Right atrium auricular region (tissue), 2 donors: ENCODE results near the gene PLEKHA8. TPM values are rescaled to one million over a fixed set of nuclear protein-coding genes. Genes with fewer than 3 reads are reported as not detected.

Experiments used
- DNase-seq: peaks from one replicate; pipeline ENCODE4 v3.0.0-alpha.2; 2019; ENCODE audit warnings: low spot score
- H3K27ac ChIP-seq, 2 donors: fragments of 200-600 bp; sonication (generic); 1 replicate in 1 of 2; 2 replicates in 1 of 2; pipeline ENCODE4 v1.5.1; 2016 to 2019
- H3K27me3 ChIP-seq, 2 donors: fragments of 200-600 bp; sonication (generic); one replicate each; pipeline versions ENCODE4 v1.5.1 to v1.6.0; 2017 to 2019
- H3K36me3 ChIP-seq: fragments of 200-600 bp; sonication (generic); one replicate; pipeline ENCODE4 v1.5.1; 2016
- H3K4me1 ChIP-seq, 2 donors: fragments of 200-600 bp; sonication (generic); one replicate each; pipeline versions ENCODE4 v1.5.1 to v1.6.0; 2017 to 2019
- H3K4me3 ChIP-seq, 2 donors: fragments of 200-600 bp; sonication (generic); 1 replicate in 1 of 2; 2 replicates in 1 of 2; pipeline ENCODE4 v1.5.1; 2017 to 2019; ENCODE audit warnings: mild to moderate bottlenecking in 1 of 2, moderate library complexity in 1 of 2
- H3K9me3 ChIP-seq, 2 donors: fragments of 200-600 bp; sonication (generic); one replicate each; pipeline ENCODE4 v1.5.1; 2019
- total RNA-seq, 2 donors: library from RNA; depleted of rRNA; stranded (reverse); fragments of >200 nt; gene quantifications; one replicate each; pipeline ENCODE4 v1.1.0, GENCODE V29; 2016
- TF ChIP-seq, protein P1 (sequence below), 2 donors: fragments of 200-600 bp; sonication (generic); IDR thresholded peaks; one replicate each; pipeline ENCODE4 v1.5.1; 2019; ENCODE audit warnings: antibody characterized with exemption in 2 of 2

Gene PLEKHA8
- total RNA-seq, 2 donors from 2014 or later, result 2.0 to 3.3 TPM

DNA sequence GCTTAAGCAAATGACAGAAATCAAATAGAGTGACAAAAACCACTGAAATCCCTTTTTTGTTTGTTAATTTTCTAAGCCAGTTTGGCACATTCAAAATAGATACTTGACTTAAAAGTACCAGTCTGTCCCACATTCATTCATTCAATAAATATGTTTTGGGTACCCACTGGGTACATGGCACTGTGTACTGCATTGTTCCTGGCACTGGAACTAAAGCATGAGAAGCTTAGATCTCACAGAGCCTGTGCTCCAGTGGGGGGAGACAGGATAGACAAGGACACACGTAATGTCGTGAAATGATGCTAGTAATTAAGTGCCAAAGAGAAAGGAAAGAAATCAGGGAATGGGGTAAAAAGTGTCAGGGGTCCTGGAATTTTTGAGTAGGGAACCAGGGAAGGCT, 119.6 kb downstream of the PLEKHA8 start:
- H3K36me3 ChIP-seq, result peaks cover 7% of the 10 kb centered on the region
- peaks cover 0 to 30% of the 10 kb centered on the region in 2 donors for H3K4me1 ChIP-seq
- TF ChIP-seq, protein P1, sequence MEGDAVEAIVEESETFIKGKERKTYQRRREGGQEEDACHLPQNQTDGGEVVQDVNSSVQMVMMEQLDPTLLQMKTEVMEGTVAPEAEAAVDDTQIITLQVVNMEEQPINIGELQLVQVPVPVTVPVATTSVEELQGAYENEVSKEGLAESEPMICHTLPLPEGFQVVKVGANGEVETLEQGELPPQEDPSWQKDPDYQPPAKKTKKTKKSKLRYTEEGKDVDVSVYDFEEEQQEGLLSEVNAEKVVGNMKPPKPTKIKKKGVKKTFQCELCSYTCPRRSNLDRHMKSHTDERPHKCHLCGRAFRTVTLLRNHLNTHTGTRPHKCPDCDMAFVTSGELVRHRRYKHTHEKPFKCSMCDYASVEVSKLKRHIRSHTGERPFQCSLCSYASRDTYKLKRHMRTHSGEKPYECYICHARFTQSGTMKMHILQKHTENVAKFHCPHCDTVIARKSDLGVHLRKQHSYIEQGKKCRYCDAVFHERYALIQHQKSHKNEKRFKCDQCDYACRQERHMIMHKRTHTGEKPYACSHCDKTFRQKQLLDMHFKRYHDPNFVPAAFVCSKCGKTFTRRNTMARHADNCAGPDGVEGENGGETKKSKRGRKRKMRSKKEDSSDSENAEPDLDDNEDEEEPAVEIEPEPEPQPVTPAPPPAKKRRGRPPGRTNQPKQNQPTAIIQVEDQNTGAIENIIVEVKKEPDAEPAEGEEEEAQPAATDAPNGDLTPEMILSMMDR (IDR thresholded peaks at IDR 0.05), result no peak
- H3K27ac ChIP-seq, result peak overlapping the region in 1 of 2 donors; percentile 64
- H3K4me3 ChIP-seq, result no peak overlapping the region
- no peaks in the 10 kb centered on the region for H3K27me3 ChIP-seq
- H3K9me3 ChIP-seq, result no peaks in the 10 kb centered on the region
- no peak for DNase-seq

DNA sequence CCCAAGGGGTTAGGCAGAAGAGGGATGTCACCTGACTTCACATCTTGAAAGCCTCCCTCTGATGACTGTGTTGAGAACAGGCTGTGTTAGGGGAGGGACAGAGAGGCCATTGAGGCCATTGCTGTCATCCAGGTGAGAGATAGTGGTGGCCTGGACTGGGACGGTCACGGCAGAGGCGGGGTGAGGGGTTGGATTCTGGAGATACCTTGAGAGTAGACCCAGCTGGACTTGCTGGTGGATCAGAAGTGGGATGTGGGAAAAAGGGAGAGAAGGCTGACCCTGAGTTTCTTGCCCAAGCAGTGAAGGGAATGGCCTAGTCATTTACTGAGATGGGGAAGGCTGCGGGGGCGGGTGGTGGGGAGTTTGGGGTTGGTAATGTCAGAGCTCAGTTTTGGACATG, 120.2 kb downstream of the PLEKHA8 start:
- H3K9me3 ChIP-seq, result no peaks in the 10 kb centered on the region
- DNase-seq, result no peak
- no peaks in the 10 kb centered on the region for H3K27me3 ChIP-seq
- TF ChIP-seq, protein P1 (IDR thresholded peaks at IDR 0.05), result no peak
- no peak overlapping the region for H3K27ac ChIP-seq
- peaks cover 7% of the 10 kb centered on the region for H3K36me3 ChIP-seq
- peaks cover 0 to 28% of the 10 kb centered on the region in 2 donors for H3K4me1 ChIP-seq
- no peak overlapping the region for H3K4me3 ChIP-seq

DNA sequence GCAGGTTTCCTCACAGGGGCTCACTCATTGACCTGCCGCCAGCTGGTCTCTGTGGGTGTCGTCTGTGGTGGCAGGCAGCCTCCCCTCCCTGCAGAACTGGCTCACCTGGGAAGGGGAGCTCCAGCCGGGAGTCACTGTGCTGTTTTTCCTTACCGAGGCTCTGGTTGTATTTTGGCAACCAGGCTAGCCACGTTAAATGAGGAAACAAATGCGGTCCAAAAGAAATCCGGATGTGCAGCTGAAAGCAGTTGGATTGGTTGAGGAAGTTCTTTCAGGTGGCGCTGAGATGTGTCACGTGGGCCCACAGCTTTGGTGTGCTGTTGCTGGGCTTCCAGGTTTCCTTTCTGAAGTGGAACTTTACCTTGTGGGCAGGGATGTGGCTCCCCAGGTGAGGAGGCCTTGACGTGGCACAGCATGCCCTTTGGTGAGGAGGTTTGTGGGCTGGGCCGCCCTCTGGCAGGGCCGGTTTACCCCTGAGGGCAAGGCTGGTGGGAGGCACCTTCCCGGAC, 120.8 kb downstream of the PLEKHA8 start:
- H3K4me1 ChIP-seq, result peaks cover 0 to 22% of the 10 kb centered on the region in 2 donors
- peaks cover 7% of the 10 kb centered on the region for H3K36me3 ChIP-seq
- no peak overlapping the region for H3K4me3 ChIP-seq
- no peaks in the 10 kb centered on the region for H3K9me3 ChIP-seq
- H3K27ac ChIP-seq, result no peak overlapping the region
- TF ChIP-seq, protein P1 (IDR thresholded peaks at IDR 0.05), result no peak
- H3K27me3 ChIP-seq, result no peaks in the 10 kb centered on the region
- no peak for DNase-seq

DNA sequence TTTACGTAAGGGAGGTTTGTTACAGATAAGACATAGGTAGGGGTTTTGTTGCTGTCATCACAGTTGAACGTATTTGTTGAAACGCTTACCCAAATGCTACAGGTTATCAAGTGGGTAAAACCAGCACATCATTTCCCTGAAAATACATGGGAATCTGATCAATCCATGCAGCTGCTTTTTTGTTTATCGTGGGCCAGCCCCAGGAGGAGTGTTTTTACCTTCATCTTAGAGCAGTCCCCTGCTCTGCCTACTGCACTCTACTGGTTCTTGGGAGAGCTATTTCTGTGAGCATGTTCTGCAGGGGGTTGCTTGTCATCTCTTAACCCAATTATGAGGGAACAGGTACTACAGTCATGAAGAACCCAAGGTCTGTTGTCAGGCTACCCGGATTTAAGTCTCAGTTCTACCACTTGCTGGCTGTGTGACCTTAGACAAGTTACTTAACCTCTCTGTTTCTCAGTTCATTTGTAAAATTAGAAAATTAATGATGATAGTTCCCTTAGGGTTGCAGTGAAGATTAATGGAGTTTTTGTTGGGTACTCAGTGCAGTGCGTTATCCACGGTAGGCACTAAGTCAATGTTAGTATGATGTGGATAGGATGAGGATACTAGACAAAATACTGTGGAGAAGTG, 121.5 kb downstream of the PLEKHA8 start:
- Histone ChIP-seq H3K4me1 (peaks cover 0 to 18% of the 10 kb centered on the region in 2 donors), H3K9me3 (no peaks in the 10 kb centered on the region), H3K27ac (no peak overlapping the region), H3K27me3 (no peaks in the 10 kb centered on the region), H3K36me3 (peaks cover 7% of the 10 kb centered on the region), H3K4me3 (no peak overlapping the region)
- TF ChIP-seq, protein P1 (IDR thresholded peaks at IDR 0.05), result no peak
- no peak for DNase-seq

DNA sequence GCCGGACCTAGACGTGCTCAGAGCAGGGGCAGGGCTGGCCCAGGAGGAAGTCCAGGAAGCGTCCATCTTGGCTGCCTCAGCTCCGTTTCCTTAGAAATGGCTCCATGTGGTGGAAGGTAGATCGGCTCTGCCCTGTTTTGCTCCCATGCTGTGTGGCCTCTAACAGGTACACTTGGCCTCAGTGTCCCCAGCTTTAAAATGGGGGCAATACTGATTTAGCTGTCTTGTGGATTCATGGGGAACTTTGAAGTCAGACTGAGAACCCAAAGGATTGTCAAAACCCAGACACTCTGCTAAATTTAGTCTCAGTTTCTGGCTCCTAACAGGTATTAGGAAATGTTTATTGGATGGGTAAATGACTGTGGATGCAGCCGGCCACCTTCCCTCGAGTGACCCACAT, 122.5 kb downstream of the PLEKHA8 start:
- H3K4me3 ChIP-seq, result no peak overlapping the region
- no peaks in the 10 kb centered on the region for H3K9me3 ChIP-seq
- no peak for DNase-seq
- H3K4me1 ChIP-seq, result peaks cover 0 to 17% of the 10 kb centered on the region in 2 donors
- no peaks in the 10 kb centered on the region for H3K27me3 ChIP-seq
- no peak overlapping the region for H3K27ac ChIP-seq
- TF ChIP-seq, protein P1 (IDR thresholded peaks at IDR 0.05), result no peak
- peaks cover 7% of the 10 kb centered on the region for H3K36me3 ChIP-seq
